H9 (cell line): Measurements from ENCODE around the gene ADO. TPM values are rescaled to one million over a fixed set of nuclear protein-coding genes. Genes with fewer than 3 reads are reported as not detected.

Experiments used
- DNase-seq: peaks from one replicate; pipeline ENCODE4 v3.0.0-alpha.2; 2017
- H2AFZ ChIP-seq: one replicate; pipeline ENCODE4 v1.6.1; 2013; ENCODE audit warnings: mild to moderate bottlenecking, low read length, control low read depth, moderate library complexity
- H2AK5ac ChIP-seq: 2 replicates; pipeline ENCODE4 v1.6.1; 2013; ENCODE audit warnings: low read length, control low read depth, mixed read lengths; ENCODE audit not compliant: insufficient read length
- H2BK120ac ChIP-seq: one replicate; pipeline ENCODE4 v1.6.1; 2013; ENCODE audit warnings: low read depth, mild to moderate bottlenecking, low read length, control low read depth, inconsistent platforms; ENCODE audit not compliant: poor library complexity, severe bottlenecking
- H2BK12ac ChIP-seq: 2 replicates; pipeline ENCODE4 v1.6.1; 2013; ENCODE audit warnings: low read length, control low read depth, mixed read lengths, low read depth; ENCODE audit not compliant: insufficient read length
- H2BK15ac ChIP-seq: 2 replicates; pipeline ENCODE4 v1.6.1; 2013; ENCODE audit warnings: low read depth, low read length, control low read depth
- H2BK20ac ChIP-seq: one replicate; pipeline ENCODE4 v1.6.1; 2013; ENCODE audit warnings: low read depth, mild to moderate bottlenecking, low read length, control low read depth, inconsistent platforms; ENCODE audit not compliant: poor library complexity, severe bottlenecking
- H2BK5ac ChIP-seq: 2 replicates; pipeline ENCODE4 v1.6.1; 2013; ENCODE audit warnings: low read length, control low read depth, mixed read lengths; ENCODE audit not compliant: insufficient read length
- H3K14ac ChIP-seq: 2 replicates; pipeline ENCODE4 v1.6.1; 2013; ENCODE audit warnings: low read length, control low read depth; ENCODE audit not compliant: insufficient read depth
- H3K18ac ChIP-seq: 2 replicates; pipeline ENCODE4 v1.6.1; 2013; ENCODE audit warnings: low read depth, mild to moderate bottlenecking, mixed read lengths, low read length, control low read depth; ENCODE audit not compliant: insufficient read length
- H3K23ac ChIP-seq: 2 replicates; pipeline ENCODE4 v1.6.1; 2013; ENCODE audit warnings: low read length, control low read depth, mixed read lengths, low read depth; ENCODE audit not compliant: insufficient read length
- H3K23me2 ChIP-seq: 2 replicates; pipeline ENCODE4 v1.6.1; 2013; ENCODE audit warnings: low read depth, mild to moderate bottlenecking, mixed read lengths, low read length, control low read depth; ENCODE audit not compliant: insufficient read length, poor library complexity, severe bottlenecking
- H3K27ac ChIP-seq: 2 replicates; pipeline ENCODE4 v1.5.1; 2013; ENCODE audit warnings: low read length, control low read depth, mixed read lengths, low read depth; ENCODE audit not compliant: insufficient read length
- H3K27me3 ChIP-seq: 2 replicates; pipeline ENCODE4 v1.6.1; 2013; ENCODE audit warnings: low read length, control low read depth, inconsistent platforms; ENCODE audit not compliant: insufficient read depth
- H3K4ac ChIP-seq: 2 replicates; pipeline ENCODE4 v1.6.1; 2013; ENCODE audit warnings: low read depth, mild to moderate bottlenecking, control low read depth, inconsistent platforms, low read length, moderate library complexity
- H3K4me1 ChIP-seq: 2 replicates; pipeline ENCODE4 v1.6.1; 2013; ENCODE audit warnings: low read length, control low read depth, inconsistent platforms; ENCODE audit not compliant: insufficient read depth
- H3K4me2 ChIP-seq: 2 replicates; pipeline ENCODE4 v1.6.1; 2013; ENCODE audit warnings: low read length, control low read depth, mixed read lengths; ENCODE audit not compliant: insufficient read length, insufficient read depth
- H3K56ac ChIP-seq: 2 replicates; pipeline ENCODE4 v1.6.1; 2013; ENCODE audit warnings: low read depth, mild to moderate bottlenecking, mixed read lengths, low read length, control low read depth; ENCODE audit not compliant: insufficient read length
- H3K79me1 ChIP-seq: 2 replicates; pipeline ENCODE4 v1.6.1; 2013; ENCODE audit warnings: low read depth, mild to moderate bottlenecking, moderate library complexity, low read length, control low read depth, inconsistent platforms; ENCODE audit not compliant: insufficient read depth, poor library complexity, severe bottlenecking
- H3K79me2 ChIP-seq: 2 replicates; pipeline ENCODE4 v1.6.1; 2013; ENCODE audit warnings: low read length, control low read depth, inconsistent platforms; ENCODE audit not compliant: insufficient read depth
- H3K9ac ChIP-seq: 2 replicates; pipeline ENCODE4 v1.6.1; 2013; ENCODE audit warnings: low read length, control low read depth, mixed read lengths; ENCODE audit not compliant: insufficient read length; ENCODE audit errors: extremely low read depth
- H3K9me3 ChIP-seq: one replicate; pipeline ENCODE4 v1.6.1; 2013; ENCODE audit warnings: low read depth, low read length, inconsistent platforms; ENCODE audit not compliant: control insufficient read depth
- H3T11ph ChIP-seq: one replicate; pipeline ENCODE4 v1.6.1; 2013; ENCODE audit warnings: mild to moderate bottlenecking, low read length, control low read depth, inconsistent platforms
- H4K20me1 ChIP-seq: one replicate; pipeline ENCODE4 v1.6.1; 2013; ENCODE audit not compliant: control insufficient read depth, insufficient read length, insufficient read depth
- H4K5ac ChIP-seq: 2 replicates; pipeline ENCODE4 v1.6.1; 2013; ENCODE audit warnings: low read depth, mild to moderate bottlenecking, mixed read lengths, low read length, control low read depth; ENCODE audit not compliant: insufficient read length
- H4K8ac ChIP-seq: replicated peaks from 2 replicates; pipeline ENCODE4 v1.6.1; 2013; ENCODE audit warnings: low read length, control low read depth, mixed read lengths, low read depth; ENCODE audit not compliant: insufficient read length
- H4K91ac ChIP-seq: 2 replicates; pipeline ENCODE4 v1.6.1; 2013; ENCODE audit warnings: low read depth, mild to moderate bottlenecking, moderate library complexity, mixed read lengths, low read length, control low read depth; ENCODE audit not compliant: insufficient read length
- H3K27ac Mint-ChIP-seq, 3 experiments: 2 replicates in 2 of 3; 3 replicates in 1 of 3; pipeline ENCODE4 v1.8.0; 2020 to 2021; ENCODE audit warnings: mixed read lengths in 3 of 3, mild to moderate bottlenecking in 1 of 3, moderate library complexity in 1 of 3
- H3K27me3 Mint-ChIP-seq: 2 replicates; pipeline ENCODE4 v1.8.0; 2021; ENCODE audit warnings: low read depth, mild to moderate bottlenecking, moderate library complexity, mixed read lengths
- H3K36me3 Mint-ChIP-seq, 3 experiments: 2 replicates in 2 of 3; 3 replicates in 1 of 3; pipeline ENCODE4 v1.8.0; 2020 to 2021; ENCODE audit warnings: low read depth in 3 of 3, mixed read lengths in 3 of 3; ENCODE audit not compliant: insufficient read depth in 1 of 3
- H3K4me1 Mint-ChIP-seq, 2 experiments: 2 replicates each; pipeline ENCODE4 v1.8.0; 2020; ENCODE audit warnings: mixed read lengths in 2 of 2
- H3K4me3 Mint-ChIP-seq, 2 experiments: 2 replicates in 1 of 2; 3 replicates in 1 of 2; pipeline ENCODE4 v1.8.0; 2020 to 2021; ENCODE audit warnings: mild to moderate bottlenecking in 2 of 2, mixed read lengths in 2 of 2, moderate library complexity in 1 of 2
- H3K9me3 Mint-ChIP-seq, 2 experiments: 2 replicates in 1 of 2; 3 replicates in 1 of 2; pipeline ENCODE4 v1.8.0; 2020; ENCODE audit warnings: mild to moderate bottlenecking in 2 of 2, mixed read lengths in 2 of 2, moderate library complexity in 1 of 2
- WGBS: extraction: QIAGEN DNeasy Blood & Tissue Kit; methylation state at CpG from one replicate; pipeline ENCODE4 v1.1.7; 2013; ENCODE audit warnings: missing lambda C conversion rate, low lambda C conversion rate, mixed read lengths; ENCODE audit not compliant: insufficient read length; ENCODE audit errors: extremely low coverage; 5-methylcytosine and 5-hydroxymethylcytosine counted together
- total RNA-seq: library from RNA; stranded (reverse); gene quantifications from 2 replicates; pipeline ENCODE4 v1.2.1, GENCODE V29; 2021
- TF ChIP-seq, protein P1 (sequence below): fragments of 200-600 bp; sonication (generic); conservative IDR thresholded peaks from 3 replicates; pipeline ENCODE4 v1.8.0; 2021; ENCODE audit warnings: antibody characterized with exemption, mild to moderate bottlenecking

ADO gene
- total RNA-seq, 1 experiment from 2014 or later: 31.6 TPM

DNA sequence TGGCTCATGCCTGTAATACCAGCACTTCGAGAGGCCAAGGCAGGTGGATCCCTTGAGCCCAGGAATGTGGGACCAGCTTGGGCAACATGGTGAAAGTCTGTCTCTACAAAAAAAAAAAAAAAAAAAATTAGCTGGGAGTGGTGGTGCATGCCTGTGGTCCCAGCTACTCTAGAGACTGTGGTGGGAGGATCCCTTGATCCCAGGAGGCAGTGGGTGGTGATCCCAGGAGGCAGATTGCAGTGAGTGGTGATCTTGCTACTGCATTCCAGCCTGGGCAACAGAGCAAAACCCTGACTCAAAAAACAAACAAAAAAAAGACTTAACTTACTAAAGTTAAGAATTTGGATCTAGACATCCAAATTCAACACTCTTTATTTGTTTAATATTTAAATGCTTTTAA is 10.2 kb upstream of the ADO start:
- Histone ChIP-seq H3K27ac (no peak overlapping the region), H3K4me1 (no peaks in the 10 kb centered on the region; the same call in 1 of the 2 replicates), H3K23ac (no peak overlapping the region), H3K9ac (no peak overlapping the region), H4K20me1 (no peaks in the 10 kb centered on the region), H4K91ac (no peak overlapping the region), H3K4me2 (no peak overlapping the region), H4K8ac (no peak overlapping the region), H2BK120ac (no peak overlapping the region), H3K23me2 (no peaks in the 10 kb centered on the region), H2BK20ac (no peak overlapping the region), H2AFZ (no peak overlapping the region), H2AK5ac (no peak overlapping the region), H3K56ac (no peak overlapping the region), H3K14ac (no peak overlapping the region), H3K18ac (no peak overlapping the region), H3K79me1 (no peaks in the 10 kb centered on the region), H2BK12ac (no peak overlapping the region), H2BK15ac (no peak overlapping the region), H3K79me2 (no peaks in the 10 kb centered on the region), H2BK5ac (no peak overlapping the region), H3T11ph (no peak overlapping the region), H3K9me3 (no peaks in the 10 kb centered on the region), H4K5ac (no peak overlapping the region), H3K27me3 (no peaks in the 10 kb centered on the region), H3K4ac (no peak overlapping the region)
- TF ChIP-seq, protein P1, sequence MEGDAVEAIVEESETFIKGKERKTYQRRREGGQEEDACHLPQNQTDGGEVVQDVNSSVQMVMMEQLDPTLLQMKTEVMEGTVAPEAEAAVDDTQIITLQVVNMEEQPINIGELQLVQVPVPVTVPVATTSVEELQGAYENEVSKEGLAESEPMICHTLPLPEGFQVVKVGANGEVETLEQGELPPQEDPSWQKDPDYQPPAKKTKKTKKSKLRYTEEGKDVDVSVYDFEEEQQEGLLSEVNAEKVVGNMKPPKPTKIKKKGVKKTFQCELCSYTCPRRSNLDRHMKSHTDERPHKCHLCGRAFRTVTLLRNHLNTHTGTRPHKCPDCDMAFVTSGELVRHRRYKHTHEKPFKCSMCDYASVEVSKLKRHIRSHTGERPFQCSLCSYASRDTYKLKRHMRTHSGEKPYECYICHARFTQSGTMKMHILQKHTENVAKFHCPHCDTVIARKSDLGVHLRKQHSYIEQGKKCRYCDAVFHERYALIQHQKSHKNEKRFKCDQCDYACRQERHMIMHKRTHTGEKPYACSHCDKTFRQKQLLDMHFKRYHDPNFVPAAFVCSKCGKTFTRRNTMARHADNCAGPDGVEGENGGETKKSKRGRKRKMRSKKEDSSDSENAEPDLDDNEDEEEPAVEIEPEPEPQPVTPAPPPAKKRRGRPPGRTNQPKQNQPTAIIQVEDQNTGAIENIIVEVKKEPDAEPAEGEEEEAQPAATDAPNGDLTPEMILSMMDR: no peak
- Mint-ChIP-seq H3K4me3 (no peak overlapping the region), H3K9me3 (no peaks in the 10 kb centered on the region), H3K4me1 (peaks cover 4 to 7% of the 10 kb centered on the region in 2 experiments; a peak in 2 of 4 replicates), H3K36me3 (no peaks in the 10 kb centered on the region), H3K27me3 (no peaks in the 10 kb centered on the region; the same call in 1 of the 2 replicates), H3K27ac (no peak overlapping the region)
- no peak for DNase-seq
- WGBS: no CpG with 5 or more reads among the region's 1 CpG
